HUDEP-2 (cell line): ENCODE data around the gene BCAT1.

ENCODE experiments used
- DNase-seq, 76 experiments: peaks; one replicate each; lab custom pipeline; 2025; ENCODE audit not compliant: unreplicated experiment in 76 of 76; lab: John Stamatoyannopoulos, UW

The BCAT1 gene

GRCh38 chr12:24776861-24777260 lies 172.0 kb downstream of the BCAT1 start:
- DNase-seq, result no peak

DNA sequence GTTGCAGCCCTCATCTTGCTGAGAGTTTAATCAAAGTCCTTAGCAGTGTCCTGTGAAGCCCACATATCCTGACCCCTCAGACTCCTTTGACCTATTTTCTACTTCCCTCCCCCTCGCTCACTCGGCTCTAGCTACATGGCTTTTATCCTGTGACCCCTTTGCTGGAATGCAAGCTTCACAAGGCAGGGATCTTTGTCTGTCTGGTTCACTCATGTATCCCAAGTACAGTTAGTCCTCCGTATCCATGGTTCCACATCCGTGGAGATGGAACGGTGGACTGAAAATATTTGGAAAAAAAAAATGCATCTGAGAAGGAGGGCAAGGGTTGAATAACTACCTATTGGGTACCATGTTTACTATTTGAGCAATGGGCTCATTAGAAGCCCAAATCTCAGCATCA lies 173.8 kb downstream of the BCAT1 start:
- no peak for DNase-seq

DNA sequence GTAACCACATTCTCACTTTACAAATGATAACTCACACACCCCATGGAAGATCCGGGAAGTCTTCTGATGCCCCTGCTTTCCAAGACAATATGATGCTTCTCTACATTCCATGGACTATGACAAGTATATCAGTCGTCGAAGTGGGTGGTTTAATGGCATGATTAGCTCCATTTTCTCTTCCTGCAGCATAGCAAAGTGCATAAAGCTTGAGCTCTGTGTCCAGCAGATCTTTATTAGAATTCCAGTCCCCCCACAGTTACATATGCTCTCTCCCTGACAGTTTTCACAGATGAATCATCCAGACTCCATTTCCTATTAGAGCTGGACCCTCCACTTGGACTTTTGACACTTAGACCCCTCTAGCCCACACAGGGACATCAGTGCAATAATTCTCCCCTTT lies 174.9 kb downstream of the BCAT1 start:
- no peak for DNase-seq

DNA sequence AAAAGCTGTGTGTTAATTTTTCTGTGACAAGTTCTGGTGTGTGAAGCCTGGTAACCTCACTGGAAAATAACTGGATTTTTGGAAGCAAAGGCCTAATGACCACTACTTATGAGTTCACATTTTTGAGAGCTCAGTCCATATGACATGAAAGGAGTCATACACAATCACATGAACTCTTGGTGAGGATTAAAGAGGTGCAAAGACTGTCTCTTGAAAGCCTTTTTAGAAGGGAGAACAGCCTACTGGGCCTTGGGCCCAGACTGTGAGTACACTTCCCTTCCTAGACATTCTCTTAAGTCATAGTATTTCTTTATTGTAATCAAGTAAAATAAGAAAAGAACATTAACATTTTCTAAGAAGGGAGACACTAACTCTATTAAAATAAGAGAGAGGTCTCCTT lies 176.1 kb downstream of the BCAT1 start:
- DNase-seq, result no peak

GRCh38 chr12:24770821-24771220 lies 178.1 kb downstream of the BCAT1 start:
- no peak for DNase-seq

DNA sequence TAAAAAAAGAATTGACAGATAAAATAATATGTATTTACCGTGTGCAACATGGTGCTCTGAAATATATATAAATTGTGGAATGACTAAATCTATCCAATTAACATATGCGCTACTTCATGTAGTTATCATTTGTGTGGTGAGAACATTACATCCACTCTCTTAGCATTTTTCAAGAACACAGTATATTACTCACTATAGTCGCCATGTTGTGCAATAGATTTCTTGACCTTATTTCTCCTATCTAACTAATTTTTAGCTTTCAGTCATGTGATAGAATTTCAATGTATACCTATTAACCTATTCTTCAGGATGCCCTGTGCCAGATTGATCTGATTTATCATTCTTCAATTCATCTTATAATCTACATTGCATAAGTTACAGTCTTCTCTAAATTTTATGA lies 178.6 kb downstream of the BCAT1 start:
- DNase-seq, result no peak

DNA sequence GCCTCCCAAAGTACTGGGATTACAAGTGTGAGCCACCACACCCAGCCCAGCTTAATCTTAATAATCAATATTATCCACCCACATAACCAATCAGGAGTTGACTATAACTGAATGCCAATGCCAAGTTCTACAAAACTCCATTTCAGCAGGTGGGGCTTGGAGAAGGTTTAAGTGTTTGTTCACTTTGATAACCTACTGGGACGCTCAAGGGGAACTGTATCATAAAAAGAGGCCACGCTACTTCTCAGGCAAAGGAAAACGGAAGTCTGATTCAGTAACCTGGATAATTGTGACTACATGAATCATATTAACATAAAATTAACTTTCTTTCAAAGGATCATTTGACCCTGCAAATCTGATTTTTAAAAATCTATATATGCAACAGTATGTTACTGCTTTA lies 179.2 kb downstream of the BCAT1 start:
- no peak for DNase-seq

- DNase-seq, result no peak
Measured at GRCh38 chr12:24768415-24768814, 180.5 kb downstream of the BCAT1 start.

GRCh38 chr12:24767016-24767415 lies 181.9 kb downstream of the BCAT1 start:
- no peak for DNase-seq

- no peak for DNase-seq
Measured at GRCh38 chr12:24764712-24765111, 184.2 kb downstream of the BCAT1 start.

DNA sequence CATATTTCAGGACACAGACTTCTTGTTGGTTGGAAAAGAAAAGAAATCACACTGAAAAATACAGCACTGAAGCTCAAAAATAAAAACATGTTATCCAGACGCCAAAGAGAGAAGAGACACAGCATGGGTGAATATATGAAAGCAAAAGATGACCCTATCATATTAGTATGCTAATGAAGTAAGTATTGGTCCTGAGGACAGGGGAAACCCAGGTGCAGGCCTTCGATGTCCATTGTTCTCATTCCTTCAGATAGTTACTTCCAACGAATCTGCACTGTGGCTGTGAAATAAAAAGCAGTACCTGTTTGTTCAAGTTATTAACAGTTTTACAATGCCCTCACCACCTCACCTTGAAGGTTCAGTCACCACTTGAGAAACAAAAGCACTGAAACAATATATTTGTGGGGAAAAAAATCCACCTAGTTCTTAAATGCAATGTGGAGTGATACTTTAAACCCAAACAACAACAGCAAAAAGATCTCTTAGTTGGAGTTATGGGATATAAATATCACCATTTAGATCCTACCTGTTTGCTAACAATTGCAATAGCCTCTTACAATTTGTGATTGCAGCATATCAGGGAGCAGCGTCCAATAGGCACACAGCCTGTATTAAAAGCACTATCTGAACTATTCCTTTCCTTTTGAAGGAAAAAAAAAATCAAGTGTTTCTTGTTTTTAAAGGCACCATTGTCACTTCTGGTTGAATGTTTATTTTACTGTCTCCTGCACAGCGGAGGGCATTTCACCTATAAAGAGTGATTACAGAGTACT lies 188.1 kb downstream of the BCAT1 start:
- DNase-seq, result no peak

GRCh38 chr12:24760162-24760561 lies 188.7 kb downstream of the BCAT1 start:
- DNase-seq, result no peak
